ENCODE measurements around the gene PDE4D.
A peak's percentile ranks its signal among the peaks of the same experiment; 100 is the strongest.

PDE4D gene

GRCh38 chr5:59819806-59820205, 73.7 kb downstream of the PDE4D start:
- Histone ChIP-seq H2BK12ac (ENCODE audit: low read length in 2 of 2) (no peak overlapping the region), H3K9ac (ENCODE audit: low read length) (no peak overlapping the region), H2BK5ac (ENCODE audit: low read depth, low read length, poor library complexity, severe bottlenecking) (no peak overlapping the region), H2BK120ac (ENCODE audit: low read depth, low read length) (no peak overlapping the region), H3K36me3 (ENCODE audit: control insufficient read depth in 1 of 2, insufficient read depth in 2 of 2, low read depth in 1 of 2, low read length in 2 of 2) (no peaks in the 10 kb centered on the region), H3K18ac (ENCODE audit: low read depth in 1 of 2, low read length in 2 of 2) (no peak overlapping the region), H3K14ac (ENCODE audit: low read length in 2 of 2) (no peak overlapping the region), H3K27ac (ENCODE audit: low read length, poor library complexity, severe bottlenecking) (no peak overlapping the region), H4K91ac (ENCODE audit: low read length) (no peak overlapping the region), H3K4me2 (ENCODE audit: low read length, poor library complexity, severe bottlenecking) (no peak overlapping the region), H2AFZ (ENCODE audit: low read depth, low read length) (no peak overlapping the region), H3K27me3 (ENCODE audit: control insufficient read depth in 1 of 2, insufficient read depth in 1 of 2, low read length in 2 of 2) (peaks cover 9 to 42% of the 10 kb centered on the region in 2 experiments), H2BK15ac (ENCODE audit: low read depth, poor library complexity, severe bottlenecking) (no peak overlapping the region), H2AK5ac (ENCODE audit: low read length, severe bottlenecking) (no peak overlapping the region), H3K4me1 (ENCODE audit: control insufficient read depth, insufficient read depth, low read depth, low read length) (no peaks in the 10 kb centered on the region), H3K9me3 (ENCODE audit: control insufficient read depth, low read length) (no peaks in the 10 kb centered on the region), H3K4ac (ENCODE audit: low read depth in 1 of 2, low read length in 2 of 2) (no peak overlapping the region), H4K8ac (ENCODE audit: low read length) (no peak overlapping the region), H3K79me1 (replicated peaks; ENCODE audit: low read length, poor library complexity, severe bottlenecking) (no peaks in the 10 kb centered on the region), H3K23ac (ENCODE audit: low read length in 2 of 2) (no peak overlapping the region), H3K4me3 (ENCODE audit: insufficient read depth in 1 of 2, low read depth in 1 of 2, low read length in 2 of 2) (no peak overlapping the region)
- DNase-seq, result no peak
- WGBS, result 68% methylated on average over 2 of the region's 3 CpGs

GRCh38 chr5:59817536-59817935, 76.0 kb downstream of the PDE4D start:
- no peak for DNase-seq
- H2BK120ac ChIP-seq (ENCODE audit: low read depth, low read length), result no peak overlapping the region
- no peak overlapping the region for H3K27ac ChIP-seq (ENCODE audit: low read length, poor library complexity, severe bottlenecking)
- H4K91ac ChIP-seq (ENCODE audit: low read length), result no peak overlapping the region
- peak overlapping the region in 1 of 2 experiments; percentile 8 for H2BK12ac ChIP-seq (ENCODE audit: low read length in 2 of 2)
- no peak overlapping the region for H2AK5ac ChIP-seq (ENCODE audit: low read length, severe bottlenecking)
- no peak overlapping the region for H2BK15ac ChIP-seq (ENCODE audit: low read depth, poor library complexity, severe bottlenecking)
- H3K18ac ChIP-seq (ENCODE audit: low read depth in 1 of 2, low read length in 2 of 2), result no peak overlapping the region
- no peaks in the 10 kb centered on the region for H3K9me3 ChIP-seq (ENCODE audit: control insufficient read depth, low read length)
- H3K9ac ChIP-seq (ENCODE audit: low read length), result no peak overlapping the region
- no peak overlapping the region for H2BK5ac ChIP-seq (ENCODE audit: low read depth, low read length, poor library complexity, severe bottlenecking)
- no peak overlapping the region for H2AFZ ChIP-seq (ENCODE audit: low read depth, low read length)
- no peak overlapping the region for H3K14ac ChIP-seq (ENCODE audit: low read length in 2 of 2)
- H3K27me3 ChIP-seq (ENCODE audit: control insufficient read depth in 1 of 2, insufficient read depth in 1 of 2, low read length in 2 of 2), result peaks cover 0 to 32% of the 10 kb centered on the region in 2 experiments
- no peak overlapping the region for H4K8ac ChIP-seq (ENCODE audit: low read length)
- H3K4ac ChIP-seq (ENCODE audit: low read depth in 1 of 2, low read length in 2 of 2), result no peak overlapping the region
- WGBS, result no CpG with 5 or more reads among the region's 6 CpGs
- H3K4me2 ChIP-seq (ENCODE audit: low read length, poor library complexity, severe bottlenecking), result no peak overlapping the region
- H3K79me1 ChIP-seq (replicated peaks; ENCODE audit: low read length, poor library complexity, severe bottlenecking), result no peaks in the 10 kb centered on the region
- no peak overlapping the region for H3K23ac ChIP-seq (ENCODE audit: low read length in 2 of 2)
- no peaks in the 10 kb centered on the region for H3K36me3 ChIP-seq (ENCODE audit: control insufficient read depth in 1 of 2, insufficient read depth in 2 of 2, low read depth in 1 of 2, low read length in 2 of 2)
- H3K4me3 ChIP-seq (ENCODE audit: insufficient read depth in 1 of 2, low read depth in 1 of 2, low read length in 2 of 2), result no peak overlapping the region
- H3K4me1 ChIP-seq (ENCODE audit: control insufficient read depth, insufficient read depth, low read depth, low read length), result no peaks in the 10 kb centered on the region

- no peak for DNase-seq
- Histone ChIP-seq H4K91ac (ENCODE audit: low read length) (no peak overlapping the region), H4K8ac (ENCODE audit: low read length) (peak overlapping the region; percentile 7), H3K27ac (ENCODE audit: low read length, poor library complexity, severe bottlenecking) (no peak overlapping the region), H3K23ac (ENCODE audit: low read length in 2 of 2) (no peak overlapping the region), H3K4me2 (ENCODE audit: low read length, poor library complexity, severe bottlenecking) (no peak overlapping the region), H2AFZ (ENCODE audit: low read depth, low read length) (no peak overlapping the region), H3K36me3 (ENCODE audit: control insufficient read depth in 1 of 2, insufficient read depth in 2 of 2, low read depth in 1 of 2, low read length in 2 of 2) (no peaks in the 10 kb centered on the region), H3K4ac (ENCODE audit: low read depth in 1 of 2, low read length in 2 of 2) (no peak overlapping the region), H3K14ac (ENCODE audit: low read length in 2 of 2) (no peak overlapping the region), H3K79me1 (replicated peaks; ENCODE audit: low read length, poor library complexity, severe bottlenecking) (no peaks in the 10 kb centered on the region), H2BK120ac (ENCODE audit: low read depth, low read length) (no peak overlapping the region), H2BK5ac (ENCODE audit: low read depth, low read length, poor library complexity, severe bottlenecking) (no peak overlapping the region), H3K9ac (ENCODE audit: low read length) (no peak overlapping the region), H2AK5ac (ENCODE audit: low read length, severe bottlenecking) (no peak overlapping the region), H3K4me1 (ENCODE audit: control insufficient read depth, insufficient read depth, low read depth, low read length) (no peaks in the 10 kb centered on the region), H3K4me3 (ENCODE audit: insufficient read depth in 1 of 2, low read depth in 1 of 2, low read length in 2 of 2) (no peak overlapping the region), H2BK12ac (ENCODE audit: low read length in 2 of 2) (peak overlapping the region in 1 of 2 experiments; percentile 4), H3K27me3 (ENCODE audit: control insufficient read depth in 1 of 2, insufficient read depth in 1 of 2, low read length in 2 of 2) (peaks cover 2 to 34% of the 10 kb centered on the region in 2 experiments), H2BK15ac (ENCODE audit: low read depth, poor library complexity, severe bottlenecking) (no peak overlapping the region), H3K18ac (ENCODE audit: low read depth in 1 of 2, low read length in 2 of 2) (peak overlapping the region in 1 of 2 experiments; percentile 24), H3K9me3 (ENCODE audit: control insufficient read depth, low read length) (no peaks in the 10 kb centered on the region)
- 91% methylated on average over 4 of the region's 6 CpGs for WGBS
Observed at GRCh38 chr5:59816654-59817300, 76.7 kb downstream of the PDE4D start.

GRCh38 chr5:59814537-59814872, 79.0 kb downstream of the PDE4D start:
- Histone ChIP-seq H3K9ac (ENCODE audit: low read length) (no peak overlapping the region), H2BK12ac (ENCODE audit: low read length in 2 of 2) (no peak overlapping the region), H3K4me1 (ENCODE audit: control insufficient read depth, insufficient read depth, low read depth, low read length) (no peaks in the 10 kb centered on the region), H3K9me3 (ENCODE audit: control insufficient read depth, low read length) (no peaks in the 10 kb centered on the region), H2AFZ (ENCODE audit: low read depth, low read length) (no peak overlapping the region), H3K27me3 (ENCODE audit: control insufficient read depth in 1 of 2, insufficient read depth in 1 of 2, low read length in 2 of 2) (peaks cover 18 to 34% of the 10 kb centered on the region in 2 experiments), H3K4me2 (ENCODE audit: low read length, poor library complexity, severe bottlenecking) (no peak overlapping the region), H3K27ac (ENCODE audit: low read length, poor library complexity, severe bottlenecking) (no peak overlapping the region), H3K4me3 (ENCODE audit: insufficient read depth in 1 of 2, low read depth in 1 of 2, low read length in 2 of 2) (no peak overlapping the region), H2BK120ac (ENCODE audit: low read depth, low read length) (no peak overlapping the region), H3K18ac (ENCODE audit: low read depth in 1 of 2, low read length in 2 of 2) (no peak overlapping the region), H3K79me1 (replicated peaks; ENCODE audit: low read length, poor library complexity, severe bottlenecking) (no peaks in the 10 kb centered on the region), H3K23ac (ENCODE audit: low read length in 2 of 2) (no peak overlapping the region), H4K8ac (ENCODE audit: low read length) (no peak overlapping the region), H2AK5ac (ENCODE audit: low read length, severe bottlenecking) (no peak overlapping the region), H3K14ac (ENCODE audit: low read length in 2 of 2) (no peak overlapping the region), H3K36me3 (ENCODE audit: control insufficient read depth in 1 of 2, insufficient read depth in 2 of 2, low read depth in 1 of 2, low read length in 2 of 2) (no peaks in the 10 kb centered on the region), H2BK15ac (ENCODE audit: low read depth, poor library complexity, severe bottlenecking) (no peak overlapping the region), H2BK5ac (ENCODE audit: low read depth, low read length, poor library complexity, severe bottlenecking) (no peak overlapping the region), H3K4ac (ENCODE audit: low read depth in 1 of 2, low read length in 2 of 2) (no peak overlapping the region), H4K91ac (ENCODE audit: low read length) (no peak overlapping the region)
- WGBS, result 60% methylated on average over 2 of the region's 2 CpGs
- DNase-seq, result no peak

All from mesenchymal stem cell (in vitro differentiated cells and primary cell).